NCI-H446 treated with DMSO at 0.1 percent for 48 hours (cell line): ENCODE measurements around the gene KCNH8.

ENCODE experiments used
- DNase-seq: peaks from one replicate; lab custom pipeline; 2025; lab: John Stamatoyannopoulos, UW

KCNH8 gene

DNA sequence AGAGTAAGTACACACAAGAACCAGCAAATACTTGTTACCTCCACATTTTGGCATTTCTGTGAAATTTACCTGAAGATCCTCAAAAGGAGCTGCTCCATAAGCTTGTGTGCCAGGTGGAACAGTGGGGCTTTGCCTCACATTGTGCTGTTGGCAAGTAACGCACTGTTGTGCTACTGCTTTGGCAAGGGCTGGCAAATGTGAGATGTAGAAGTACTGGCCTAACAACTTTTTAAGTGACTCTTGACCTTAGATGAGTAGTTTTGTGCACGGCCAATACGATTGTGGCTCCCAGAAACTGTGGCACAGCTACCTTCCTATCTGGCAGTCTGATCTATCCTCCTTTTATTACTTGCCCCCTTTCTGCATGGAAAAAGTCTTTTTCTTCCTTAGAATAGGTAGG, 337.0 kb downstream of the KCNH8 start:
- DNase-seq = no peak

DNA sequence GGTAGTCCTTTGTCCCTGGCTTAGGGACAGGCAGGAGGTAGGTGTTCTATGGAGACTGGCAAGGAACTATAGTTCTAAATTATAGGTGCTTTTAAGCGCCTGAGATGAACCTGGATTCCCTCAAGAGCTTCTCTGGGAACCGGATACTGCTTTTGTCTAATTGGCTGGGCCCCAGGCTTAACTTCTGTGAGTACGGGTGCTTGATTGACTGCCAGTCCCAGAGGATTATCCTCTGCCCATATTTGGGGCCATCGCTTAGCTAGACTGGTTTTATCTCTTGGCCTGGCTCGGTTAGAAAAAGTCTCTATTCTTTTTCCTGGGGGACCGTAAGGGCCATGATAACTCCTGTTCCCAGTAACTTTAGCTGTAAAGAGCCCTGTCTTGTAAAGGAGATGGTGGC, 339.1 kb downstream of the KCNH8 start:
- DNase-seq = no peak

DNA sequence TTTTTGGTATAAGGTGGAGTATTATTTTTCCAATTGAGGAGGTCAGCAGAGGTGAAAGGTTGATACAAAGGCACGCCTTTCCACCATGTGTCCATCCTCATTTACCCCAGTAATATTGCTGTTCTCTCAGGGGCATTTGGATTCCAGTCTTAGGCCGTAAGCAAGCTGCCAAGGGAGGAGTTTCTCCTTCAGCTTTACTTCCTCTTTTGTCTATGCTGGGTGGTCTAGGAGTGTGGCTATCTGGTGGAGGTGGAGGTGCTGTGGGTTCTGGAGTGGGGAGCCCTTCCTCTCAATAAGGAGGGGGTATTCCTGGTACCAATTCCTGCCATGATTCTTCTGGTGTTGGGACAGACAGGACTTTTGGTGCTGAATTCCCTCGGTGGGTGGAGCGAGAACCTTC, 340.6 kb downstream of the KCNH8 start:
- DNase-seq = no peak

DNA sequence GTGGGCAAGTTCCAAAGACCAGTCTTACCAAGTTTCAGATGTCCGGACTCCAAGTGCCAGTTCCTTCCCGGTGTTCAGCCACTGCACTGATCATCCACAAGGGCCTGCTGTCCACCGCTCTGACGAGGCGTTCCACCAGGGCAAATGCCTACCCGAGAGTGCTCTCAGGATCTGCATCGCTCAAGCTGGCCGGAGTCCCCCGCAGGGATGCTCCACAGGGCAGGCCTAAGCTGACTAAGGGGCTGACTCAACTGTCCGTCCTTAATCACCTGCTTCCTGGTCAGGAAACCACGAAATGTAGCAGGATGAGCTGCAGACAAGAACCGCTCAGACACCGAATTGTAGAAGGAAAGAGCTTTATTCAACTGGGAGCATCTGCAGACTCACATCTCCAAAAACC, 341.6 kb downstream of the KCNH8 start:
- no peak for DNase-seq

DNA sequence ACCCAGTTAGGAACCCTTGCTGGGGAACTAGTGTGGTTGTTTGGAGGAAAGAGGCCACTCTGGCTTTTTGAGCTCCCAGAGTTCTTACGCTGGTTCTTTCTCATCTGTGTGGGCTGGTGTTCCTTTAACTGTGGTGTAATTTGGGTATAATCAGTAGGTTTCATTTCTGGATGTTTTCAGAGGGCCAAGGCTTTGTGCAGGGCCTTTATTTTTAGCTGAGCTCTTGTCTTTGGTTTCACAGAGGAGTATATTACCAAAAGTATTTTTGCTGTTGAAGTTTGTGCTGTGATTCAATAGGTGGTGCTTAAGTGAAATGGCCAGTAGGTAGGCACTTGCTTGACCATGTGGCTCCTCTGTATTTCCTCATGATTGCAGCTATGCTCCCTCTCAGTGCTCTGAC, 357.9 kb downstream of the KCNH8 start:
- DNase-seq = no peak

DNA sequence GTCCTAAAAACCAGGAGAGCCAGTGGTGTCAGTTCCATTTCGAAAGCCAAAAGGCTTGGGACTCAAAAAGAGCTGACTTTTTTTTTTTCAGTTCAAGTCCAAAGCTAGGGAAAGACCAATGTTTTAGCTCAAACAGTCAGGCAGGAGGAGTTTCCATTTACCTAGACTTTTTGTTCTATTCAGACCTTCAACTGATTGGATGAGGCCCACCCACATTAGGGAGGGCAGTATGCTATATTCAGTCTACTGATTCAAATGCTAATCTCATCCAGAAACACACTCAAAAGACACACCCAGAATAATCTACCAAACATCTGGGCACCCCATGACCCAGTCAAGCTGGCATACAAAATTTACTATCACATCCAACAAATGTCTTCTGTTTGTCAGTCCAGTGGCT, 374.0 kb downstream of the KCNH8 start:
- DNase-seq = no peak

DNA sequence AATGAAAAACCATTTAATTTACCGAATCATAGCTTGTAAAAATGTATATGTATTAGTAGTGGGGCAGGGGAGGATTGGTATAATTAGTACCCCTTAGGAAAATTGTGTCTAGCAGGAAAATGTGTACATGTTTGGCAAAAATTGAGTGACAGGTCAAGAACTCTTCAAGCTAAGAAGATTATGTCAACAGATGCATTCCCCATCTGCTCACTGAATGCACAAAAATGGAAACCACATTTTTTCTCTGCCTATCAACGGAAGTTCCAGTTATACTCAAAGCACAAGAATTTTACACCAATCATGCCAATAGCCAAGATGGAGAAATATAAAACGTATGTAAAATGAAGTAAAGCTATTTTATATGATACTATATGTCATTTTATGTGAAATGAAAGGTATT, 377.8 kb downstream of the KCNH8 start:
- DNase-seq = peak; percentile 24

DNA sequence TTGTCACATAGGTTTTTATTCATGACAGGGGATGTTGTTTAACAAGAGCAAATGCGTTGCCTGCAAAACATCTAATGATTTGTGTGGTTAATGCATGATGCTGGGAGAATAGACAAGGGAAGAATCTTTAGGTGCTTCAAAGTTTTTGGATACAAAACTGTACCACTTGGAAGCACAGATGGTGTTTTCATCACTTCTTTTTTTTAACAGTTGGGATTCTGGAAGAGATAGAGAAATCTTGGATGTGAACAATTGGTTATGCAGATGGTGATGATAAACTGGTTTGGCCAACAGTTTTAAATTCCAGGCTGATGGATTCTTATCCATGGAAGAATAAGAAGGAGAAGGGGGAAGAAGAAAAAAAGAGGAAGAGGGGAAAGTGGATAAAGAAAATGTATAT, 379.4 kb downstream of the KCNH8 start:
- DNase-seq = peak; percentile 69

DNA sequence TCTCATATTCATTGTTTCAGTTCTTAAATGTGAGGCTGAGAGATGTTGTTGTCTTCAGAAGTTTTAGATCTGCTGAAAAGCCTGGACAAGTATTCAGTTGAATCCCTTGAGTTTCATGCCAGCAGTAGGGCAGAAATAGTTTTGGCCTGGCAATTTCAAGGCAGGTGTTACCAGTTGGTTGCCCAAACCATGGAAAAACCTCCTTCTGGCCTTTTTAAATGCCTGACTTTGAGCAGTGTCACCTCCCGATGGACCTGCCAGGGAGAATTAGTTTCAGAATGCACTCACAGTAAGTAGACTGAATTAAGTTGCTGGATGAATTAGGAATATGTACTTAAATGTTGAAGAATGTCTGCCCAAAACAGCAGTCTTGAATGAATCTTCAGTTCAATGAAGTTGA, 383.1 kb downstream of the KCNH8 start:
- DNase-seq = no peak

DNA sequence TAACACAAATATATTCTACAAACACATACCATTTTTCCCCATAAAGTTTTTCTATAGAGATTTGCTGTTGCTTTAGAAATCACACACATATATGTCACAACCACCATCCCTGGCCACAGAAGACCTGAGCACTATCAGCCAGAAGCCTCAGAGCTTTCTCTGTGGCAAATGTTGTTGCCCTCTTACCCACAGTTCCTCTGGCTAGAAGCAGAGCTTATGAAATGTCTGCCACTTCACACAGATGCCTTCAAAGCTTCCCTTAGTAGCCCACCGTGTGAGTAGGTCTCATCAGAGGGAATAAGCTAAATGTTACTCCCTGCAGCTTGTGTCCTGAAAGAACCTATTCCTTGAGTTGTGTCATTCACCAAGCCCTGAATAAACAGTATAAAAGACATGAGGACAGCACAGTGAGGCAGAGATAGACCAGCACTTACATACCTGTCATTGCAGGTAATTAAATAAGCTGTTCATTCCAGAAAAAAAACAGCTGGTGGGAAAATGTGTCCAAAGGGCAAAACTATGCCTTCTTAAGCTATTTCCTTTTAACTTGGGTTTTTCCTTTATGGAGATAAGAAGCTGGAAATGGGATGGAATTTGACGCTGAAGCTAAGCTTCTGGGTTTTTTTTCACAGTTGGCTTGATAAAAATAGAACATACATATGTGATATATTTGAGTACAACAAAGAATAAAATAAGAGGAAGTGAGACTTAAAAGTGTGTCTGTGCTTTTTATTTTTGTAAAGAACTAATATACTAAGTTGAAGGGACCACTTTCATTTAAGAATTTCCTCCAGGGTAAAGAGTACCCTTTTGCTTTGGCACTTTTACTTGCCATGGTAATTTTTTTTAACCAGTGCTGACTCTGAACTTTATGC, 391.4 kb downstream of the KCNH8 start:
- DNase-seq = no peak

DNA sequence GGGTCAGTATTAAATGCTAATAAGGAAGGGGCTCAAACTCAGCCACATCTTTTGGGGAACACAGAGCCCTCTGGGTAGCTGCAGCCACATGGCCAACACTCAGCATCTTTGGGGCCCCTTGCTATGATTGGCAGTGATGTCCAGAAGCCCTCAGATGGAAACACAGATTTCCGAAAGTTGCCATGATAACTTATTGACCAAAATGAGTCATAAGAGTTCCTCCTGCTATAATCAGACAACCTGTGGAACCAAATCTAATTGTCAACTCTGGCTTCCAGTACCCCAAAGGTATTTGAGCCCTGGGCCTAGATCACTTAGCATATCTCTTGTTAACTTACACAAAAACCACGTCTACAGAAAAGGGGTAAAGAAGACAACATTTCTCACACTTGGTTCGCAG, 392.2 kb downstream of the KCNH8 start:
- no peak for DNase-seq

DNA sequence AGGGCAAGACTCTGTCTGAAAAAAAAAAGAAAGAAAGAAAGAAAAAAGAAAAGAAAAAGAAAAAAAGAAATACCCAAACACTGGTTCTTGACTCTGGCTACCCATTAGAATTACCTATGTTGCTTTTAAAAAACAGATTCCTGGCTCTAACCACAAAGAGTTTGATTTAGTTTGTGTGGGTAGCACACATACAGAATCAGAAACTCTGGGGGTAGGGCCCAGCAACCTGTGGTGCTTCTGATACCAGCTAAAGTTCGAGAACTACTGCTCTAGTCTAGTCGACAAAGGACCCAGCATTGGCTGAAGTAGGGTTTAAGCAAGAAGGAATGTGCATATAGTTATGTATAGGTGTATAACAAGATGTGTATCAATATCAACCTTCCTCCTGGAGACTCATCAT, 393.0 kb downstream of the KCNH8 start:
- no peak for DNase-seq

DNA sequence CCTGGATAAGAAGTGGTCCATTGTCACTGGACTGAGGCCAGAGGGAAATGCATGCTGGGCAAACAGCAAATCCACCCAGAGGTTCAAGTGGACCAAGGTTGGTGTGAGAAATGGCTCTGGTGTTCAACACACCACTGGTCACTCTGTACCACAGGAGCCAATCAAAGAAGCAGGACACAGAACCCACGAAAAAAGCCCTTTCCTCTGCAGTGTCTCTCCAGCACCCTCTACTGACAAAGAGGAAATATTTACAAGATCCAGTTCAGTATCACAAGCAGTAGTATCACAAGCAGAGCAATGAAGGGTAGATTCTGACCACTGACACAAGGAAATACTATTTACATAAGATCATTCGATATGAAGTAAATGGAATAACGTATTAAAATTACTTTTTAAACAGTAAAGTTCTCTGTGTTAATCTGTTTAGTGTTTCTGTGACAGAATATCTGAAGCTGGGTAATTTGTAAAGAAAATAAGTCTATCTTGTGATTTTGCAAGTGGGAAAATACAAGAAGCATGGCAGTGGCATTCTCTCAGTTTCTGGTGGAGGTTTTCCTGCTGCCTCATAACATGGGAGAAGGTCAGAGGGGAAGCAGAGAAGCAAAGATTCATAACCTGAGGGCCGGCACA, 395.0 kb downstream of the KCNH8 start:
- DNase-seq = peak; percentile 11

DNA sequence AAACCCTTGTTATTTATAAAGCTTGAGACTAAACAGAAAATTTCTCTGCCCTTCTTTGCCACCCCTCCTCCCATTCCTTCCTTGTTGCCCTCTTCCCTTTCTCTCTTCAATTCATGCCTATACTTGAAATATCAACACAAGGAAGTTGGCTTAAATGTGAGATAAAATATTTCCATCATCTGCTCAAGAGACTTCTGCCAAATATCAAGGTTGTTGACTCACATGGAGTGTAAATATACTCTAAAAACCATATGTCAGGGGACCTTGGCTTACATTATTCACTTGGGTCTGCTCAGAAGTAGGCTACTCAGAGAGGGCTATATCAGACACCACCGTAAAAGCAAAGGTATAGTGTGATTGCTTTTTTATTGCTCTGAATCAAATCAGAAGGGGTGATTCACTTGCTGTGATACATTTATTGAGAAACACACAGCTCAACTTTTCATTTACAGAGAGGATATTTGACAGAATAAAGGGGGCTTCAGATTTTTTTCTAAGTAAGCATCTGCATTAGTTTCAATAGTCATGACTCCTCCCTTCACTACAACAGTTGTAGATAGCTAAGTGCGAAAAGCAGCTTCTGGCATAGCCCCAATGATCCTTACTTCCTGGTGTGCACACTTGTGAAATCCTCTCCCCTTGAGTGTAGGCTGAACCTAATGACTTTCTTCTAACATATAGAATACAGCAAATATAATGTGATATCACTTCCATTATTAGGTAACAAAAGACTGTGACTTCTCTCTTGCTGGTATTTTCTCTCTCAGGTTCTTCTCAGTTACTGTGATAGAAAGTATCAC, 399.6 kb downstream of the KCNH8 start:
- peak; percentile 80 for DNase-seq

DNA sequence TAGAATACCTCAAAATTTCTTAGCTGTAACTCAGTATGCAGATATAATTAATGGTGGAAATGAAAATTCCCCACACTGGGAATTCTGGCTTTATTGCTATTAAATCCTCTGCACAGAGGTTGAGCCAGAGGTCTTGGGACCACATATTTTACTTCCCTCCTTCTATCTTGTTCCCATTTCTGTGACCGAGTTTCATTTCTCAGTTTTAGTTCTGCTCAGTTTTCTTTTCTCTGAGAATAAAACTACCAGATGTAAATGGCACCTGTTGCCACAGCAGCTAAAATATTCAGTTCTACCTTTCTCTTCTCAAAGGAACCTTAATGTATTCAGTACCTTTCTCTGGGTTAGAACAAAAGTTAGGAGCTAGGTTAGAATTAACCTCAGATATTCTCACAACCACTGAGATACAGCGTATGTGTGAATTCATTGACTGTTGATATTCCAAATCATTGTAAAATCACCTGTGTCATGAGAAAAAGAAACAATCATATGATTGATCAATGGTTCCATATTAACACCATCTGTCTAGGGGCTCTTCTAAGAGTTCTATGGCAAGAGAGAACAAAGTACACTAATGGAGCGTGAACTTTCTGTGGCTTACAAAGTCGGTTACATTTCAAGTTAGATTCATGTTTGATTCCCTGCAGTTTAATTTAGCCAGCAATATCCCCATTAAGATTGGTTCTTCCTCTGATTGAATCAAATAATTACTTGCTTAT, 411.6 kb downstream of the KCNH8 start:
- no peak for DNase-seq

DNA sequence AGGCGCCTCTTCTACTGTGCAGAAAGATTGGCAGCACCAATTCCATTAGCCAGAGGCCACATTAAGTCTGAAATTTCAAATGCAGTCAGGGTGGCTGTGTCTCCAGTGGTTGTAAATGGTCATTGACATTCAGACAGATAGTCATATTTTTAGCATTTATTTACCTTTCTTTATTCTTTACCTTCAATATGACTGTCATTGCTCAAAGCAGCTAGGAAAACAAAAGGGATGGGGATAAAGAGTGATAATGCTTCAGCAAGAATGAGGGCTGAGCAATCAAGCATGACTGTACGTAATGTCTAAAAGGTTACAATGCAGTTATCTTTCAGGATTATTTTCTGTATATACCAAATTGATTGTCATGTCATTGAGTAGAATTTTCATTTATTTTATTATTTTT, 425.3 kb downstream of the KCNH8 start:
- no peak for DNase-seq

DNA sequence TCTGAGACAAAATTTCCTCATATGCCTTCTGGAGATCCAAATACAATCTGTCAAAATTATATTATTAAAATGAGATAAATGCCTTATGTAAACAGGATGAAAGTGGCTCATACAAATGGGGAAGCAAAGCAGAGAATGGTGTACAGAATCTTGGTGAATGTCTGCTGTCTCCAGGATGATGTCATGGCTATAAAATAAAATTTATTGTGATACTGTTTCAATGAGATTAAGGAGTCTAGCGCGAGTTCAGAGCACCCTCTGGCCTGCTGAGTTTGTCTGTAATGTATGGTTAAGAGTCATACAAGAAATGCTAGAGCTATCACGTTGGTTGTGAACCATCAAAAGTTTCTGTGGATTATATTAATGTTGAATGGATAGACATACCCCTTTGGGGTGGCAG, 426.0 kb downstream of the KCNH8 start:
- no peak for DNase-seq

DNA sequence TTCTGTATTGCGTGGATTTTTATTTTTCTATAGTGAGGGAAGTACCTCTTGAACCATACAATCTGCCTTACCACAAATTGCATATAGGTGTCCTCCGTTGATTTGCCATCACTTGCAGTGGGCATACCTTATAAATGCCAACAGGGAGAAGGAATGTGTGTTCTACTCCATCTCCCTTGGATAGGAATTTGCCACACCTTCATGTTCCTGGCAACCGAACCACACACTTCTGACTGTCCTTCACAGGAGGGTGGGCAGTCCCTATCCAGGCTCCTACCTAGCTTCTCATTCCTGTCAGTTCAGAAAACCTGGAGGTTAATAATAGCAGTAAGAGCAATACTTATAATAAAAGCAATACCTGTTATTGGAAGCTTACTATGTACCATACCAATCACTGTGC, 428.0 kb downstream of the KCNH8 start:
- DNase-seq = no peak
